A549 (cell line): ENCODE measurements around the gene CHST5. TPM values are rescaled to one million over a fixed set of nuclear protein-coding genes. Genes with fewer than 3 reads are reported as not detected.

Source experiments
- ATAC-seq, 2 experiments: fragments of 200-7000 bp in 1 of 2; fragments of >200 bp in 1 of 2; cut with Nextera tagmentation in 1 of 2; cut with Tn5 transposase in 1 of 2; 3 replicates each; pipeline versions ENCODE4 v1.8.0 to v1.9.1; 2018 to 2020; ENCODE audit warnings: mild to moderate bottlenecking in 1 of 2, moderate library complexity in 1 of 2
- CTCF ChIA-PET: fragments of 300-600 bp; sonication (Branson Sonifier 250); formaldehyde crosslinking; extraction: SDS; loops from one replicate; lab custom pipeline; 2021; ENCODE audit warnings: antibody characterized with exemption, inconsistent platforms; lab: Yijun Ruan, JAX
- POLR2A ChIA-PET: fragments of 350-600 bp; formaldehyde crosslinking; extraction: SDS; loops from one replicate; lab custom pipeline; 2021; ENCODE audit warnings: antibody characterized with exemption, inconsistent platforms; lab: Yijun Ruan, JAX
- DNase-seq, 2 experiments: peaks; one replicate each; pipeline versions ENCODE4 v3.0.0 to v3.0.0-alpha.2; 2011 to 2016; ENCODE audit warnings: low read depth in 1 of 2, low spot score in 1 of 2
- FAIRE-seq: peaks from 2 replicates; lab custom pipeline; 2011; peaks lifted over from hg19 to GRCh38; lab: Jason Lieb, UNC
- H3K27ac ChIP-seq, 2 experiments: fragments of >200 bp; sonication (Bioruptor Twin); formaldehyde crosslinking; 3 replicates each; pipeline ENCODE4 v1.5.1; 2016 to 2017
- H3K4me1 ChIP-seq: fragments of >200 bp; sonication (Bioruptor Twin); formaldehyde crosslinking; 3 replicates; pipeline ENCODE4 v1.6.1; 2016
- H3K4me2 ChIP-seq: fragments of >200 bp; sonication (Bioruptor Twin); formaldehyde crosslinking; 3 replicates; pipeline ENCODE4 v1.6.1; 2016
- H3K4me3 ChIP-seq: fragments of >200 bp; sonication (Bioruptor Twin); formaldehyde crosslinking; 3 replicates; pipeline ENCODE4 v1.5.1; 2016
- H3K9me3 ChIP-seq: fragments of >200 bp; sonication (Bioruptor Twin); formaldehyde crosslinking; 3 replicates; pipeline ENCODE4 v1.6.1; 2016
- BHLHE40 ChIP-seq: IDR thresholded peaks from 2 replicates; pipeline ENCODE4 v1.6.1; 2012; ENCODE audit warnings: low read depth, low read length, inconsistent platforms
- CBX8 ChIP-seq: fragments of 200-600 bp; sonication (generic); IDR thresholded peaks from 2 replicates; pipeline ENCODE4 v1.6.1; 2016
- CEBPB ChIP-seq, 2 experiments: fragments of >200 bp in 1 of 2; sonication (Bioruptor Twin) in 1 of 2; formaldehyde crosslinking in 1 of 2; IDR thresholded peaks; 2 replicates each; pipeline ENCODE4 v1.6.1; 2012 to 2016
- CHD4 ChIP-seq: fragments of 200-600 bp; sonication (generic); IDR thresholded peaks from 2 replicates; pipeline ENCODE4 v1.6.1; 2016; ENCODE audit warnings: antibody characterized with exemption, mild to moderate bottlenecking, borderline replicate concordance
- ELK1 ChIP-seq: fragments of 150-350 bp; IDR thresholded peaks from 2 replicates; pipeline ENCODE4 v1.6.1; 2014; ENCODE audit warnings: low read depth, mild to moderate bottlenecking, low read length
- EP300 ChIP-seq, 2 experiments: fragments of >200 bp; sonication (Bioruptor Twin); formaldehyde crosslinking; IDR thresholded peaks; 2 replicates in 1 of 2; 3 replicates in 1 of 2; pipeline ENCODE4 v1.6.1; 2016 to 2017
- FOSB ChIP-seq: fragments of 250-450 bp; sonication (Bioruptor Pico); IDR thresholded peaks from 2 replicates; pipeline ENCODE4 v1.5.0; 2020; ENCODE audit warnings: mild to moderate bottlenecking, moderate library complexity
- GATA3 ChIP-seq: IDR thresholded peaks from 2 replicates; pipeline ENCODE4 v1.6.1; 2012; ENCODE audit warnings: borderline replicate concordance
- HDAC2 ChIP-seq: fragments of 200-600 bp; sonication (generic); IDR thresholded peaks from 2 replicates; pipeline ENCODE4 v1.6.1; 2016
- HOXB13 ChIP-seq: fragments of 250-450 bp; sonication (Bioruptor Pico); IDR thresholded peaks from 2 replicates; pipeline ENCODE4 v1.5.0; 2020; ENCODE audit warnings: low read depth, mild to moderate bottlenecking, moderate library complexity
- HOXB5 ChIP-seq: fragments of 250-450 bp; sonication (Bioruptor Pico); IDR thresholded peaks from 2 replicates; pipeline ENCODE4 v1.5.0; 2020; ENCODE audit warnings: mild to moderate bottlenecking, moderate library complexity
- JUN ChIP-seq, 2 experiments: fragments of >200 bp; sonication (Bioruptor Twin); formaldehyde crosslinking; IDR thresholded peaks; 2 replicates in 1 of 2; 3 replicates in 1 of 2; pipeline ENCODE4 v1.6.1; 2016 to 2017
- JUNB ChIP-seq: fragments of >200 bp; sonication (Bioruptor Twin); formaldehyde crosslinking; IDR thresholded peaks from 2 replicates; pipeline ENCODE4 v1.6.1; 2016
- KDM5A ChIP-seq: fragments of 200-600 bp; sonication (generic); IDR thresholded peaks from 2 replicates; pipeline ENCODE4 v1.6.1; 2016; ENCODE audit warnings: antibody characterized with exemption, mild to moderate bottlenecking
- MAX ChIP-seq: IDR thresholded peaks from 2 replicates; pipeline ENCODE4 v1.6.1; 2012
- MAZ ChIP-seq: fragments of 150-350 bp; IDR thresholded peaks from 2 replicates; pipeline ENCODE4 v1.6.1; 2014; ENCODE audit warnings: antibody characterized with exemption, low read depth, low read length, borderline replicate concordance
- MYC ChIP-seq: IDR thresholded peaks from 2 replicates; pipeline ENCODE4 v1.6.1; 2012; ENCODE audit warnings: mild to moderate bottlenecking, inconsistent platforms, low read length, improper control_type of control experiment, borderline replicate concordance
- NPAS2 ChIP-seq: fragments of 250-450 bp; sonication (Bioruptor Pico); IDR thresholded peaks from 2 replicates; pipeline ENCODE4 v1.8.0; 2022; ENCODE audit warnings: mild to moderate bottlenecking, moderate library complexity, borderline replicate concordance
- PBX3 ChIP-seq: IDR thresholded peaks from 2 replicates; pipeline ENCODE4 v1.6.1; 2012
- POLR2AphosphoS2 ChIP-seq: conservative IDR thresholded peaks from 2 replicates; pipeline ENCODE4 v1.6.1; 2012; ENCODE audit warnings: low read length, improper control_type of control experiment, inconsistent platforms
- RCOR1 ChIP-seq: fragments of 150-350 bp; IDR thresholded peaks from 2 replicates; pipeline ENCODE4 v1.6.1; 2014; ENCODE audit warnings: antibody characterized with exemption, low read length, low read depth
- TFCP2L1 ChIP-seq: fragments of 250-450 bp; sonication (Bioruptor Pico); IDR thresholded peaks from 2 replicates; pipeline ENCODE4 v1.5.0; 2021; ENCODE audit warnings: mild to moderate bottlenecking
- USF2 ChIP-seq: fragments of 450-650 bp; IDR thresholded peaks from 2 replicates; pipeline ENCODE4 v1.6.1; 2014; ENCODE audit warnings: antibody characterized with exemption
- ZC3H11A ChIP-seq: fragments of 450-650 bp; IDR thresholded peaks from 2 replicates; pipeline ENCODE4 v1.6.1; 2014; ENCODE audit warnings: antibody characterized with exemption, mild to moderate bottlenecking
- ZSCAN20 ChIP-seq: fragments of 250-450 bp; sonication (Bioruptor Pico); IDR thresholded peaks from 2 replicates; pipeline ENCODE4 v1.8.0; 2022; ENCODE audit warnings: mild to moderate bottlenecking, moderate library complexity
- WGBS: methylation state at CpG from one replicate; pipeline ENCODE4 v1.1.6; 2017; ENCODE audit errors: missing lambda C conversion rate; 5-methylcytosine and 5-hydroxymethylcytosine counted together
- polyA plus RNA-seq, 4 experiments: library from polyadenylated mRNA; depleted of rRNA in 3 of 4; stranded (reverse); fragments of >200 nt; fragmentation: RNase III in 1 of 4; extraction: RNeasy Plus Mini Kit Qiagen cat#74134 plus additional on column Dnase treatment in 1 of 4; gene quantifications; 2 replicates in 3 of 4; 3 replicates in 1 of 4; pipeline ENCODE4 v1.2.3, GENCODE V29; 2011 to 2017

The CHST5 gene
- polyA plus RNA-seq, 2 of the 4 experiments (the other 2 are of a cell fraction), result 0.05 TPM; not detected in 1

- Histone ChIP-seq H3K9me3 (no peaks in the 10 kb centered on the region), H3K4me1 (peaks cover 8% of the 10 kb centered on the region), H3K27ac (no peak overlapping the region), H3K4me3 (no peak overlapping the region), H3K4me2 (no peak overlapping the region)
- TF ChIP-seq NPAS2 (CRISPR knock-in tag) (no peak), CBX8 (no peak), JUN (IDR thresholded peaks at IDR 0.05) (no peak)
- FAIRE-seq (no peak), DNase-seq (no peak), ATAC-seq (no peak)
- ChIA-PET POLR2A (no interaction called here), CTCF (interaction anchor here (0.6 to 11.5 kb wide), 3 partner anchors 9 to 44 kb away, joined by 3 to 209 read pairs (median 3); partner anchors contain the start of gene TMEM170A)
- WGBS, result 92% methylated on average over 11 of the region's 11 CpGs
Measured at GRCh38 chr16:75514296-75514695, 21.6 kb downstream of the CHST5 start.

GRCh38 chr16:75506574-75506973, 29.3 kb downstream of the CHST5 start:
- DNase-seq (peak; percentile 38 to 73), FAIRE-seq (no peak), ATAC-seq (peak; percentile 40 to 68)
- peak; percentile 46 to 58; a peak in 2 of 4 replicates for TF ChIP-seq CEBPB (IDR thresholded peaks at IDR 0.05)
- TF ChIP-seq JUN (IDR thresholded peaks at IDR 0.05), result 0 out of 5 replicates have a peak, but pooled peaks of 1 of the 2 experiments have one; percentile 27
- TF ChIP-seq ZSCAN20 (CRISPR knock-in tag), result no peak
- Histone ChIP-seq H3K4me3 (no peak overlapping the region), H3K4me1 (peaks cover 32% of the 10 kb centered on the region), H3K27ac (peak overlapping the region; percentile 54 to 73), H3K4me2 (peak overlapping the region; percentile 38), H3K9me3 (0 out of 3 replicates have a peak, but pooled peaks cover 3% of the 10 kb centered on the region)
- ChIA-PET POLR2A (interaction anchor here (1.3 kb wide), 1 partner anchor 11 kb away, joined by 7 read pairs; no protein-coding TSS in a partner anchor), CTCF (interaction anchor here (1.3 kb wide), 2 partner anchors 11 to 22 kb away, joined by 3 to 8 read pairs; no protein-coding TSS in a partner anchor)
- 30% methylated on average over 7 of the region's 7 CpGs for WGBS

- FAIRE-seq, result no peak
- ChIA-PET POLR2A (interaction anchor here (1.3 kb wide), 1 partner anchor 11 kb away, joined by 7 read pairs; no protein-coding TSS in a partner anchor), CTCF (interaction anchor here (0.9 to 1.3 kb wide), 3 partner anchors 11 to 41 kb away, joined by 3 to 8 read pairs (median 4); no protein-coding TSS in a partner anchor)
- ATAC-seq, result no peak
- 77% methylated on average over 3 of the region's 3 CpGs for WGBS
- H3K4me1 ChIP-seq, result peaks cover 32% of the 10 kb centered on the region
- peak overlapping the region; percentile 38 for H3K4me2 ChIP-seq
- 0 out of 3 replicates have a peak, but pooled peaks cover 3% of the 10 kb centered on the region for H3K9me3 ChIP-seq
- DNase-seq, result no peak
- TF ChIP-seq HOXB13 (no peak), TFCP2L1 (no peak), POLR2AphosphoS2 (no peak), KDM5A (no peak), HDAC2 (no peak), ZC3H11A (no peak)
- H3K4me3 ChIP-seq, result no peak overlapping the region
- peak overlapping the region; percentile 54 to 73 for H3K27ac ChIP-seq
Measured at GRCh38 chr16:75506107-75506506, 29.8 kb downstream of the CHST5 start.

GRCh38 chr16:75503801-75504200, 32.1 kb downstream of the CHST5 start:
- WGBS, result 88% methylated on average over 1 of the region's 1 CpG
- ChIA-PET CTCF (interaction anchor here (0.6 to 1.7 kb wide), 5 partner anchors 13 to 84 kb away, joined by 3 to 8 read pairs (median 4); no protein-coding TSS in a partner anchor), POLR2A (no interaction called here)
- no peak for FAIRE-seq
- Histone ChIP-seq H3K4me1 (peaks cover 19% of the 10 kb centered on the region; the same call in 2 of the 3 replicates), H3K9me3 (0 out of 3 replicates have a peak, but pooled peaks cover 3% of the 10 kb centered on the region), H3K27ac (no peak overlapping the region), H3K4me2 (no peak overlapping the region), H3K4me3 (no peak overlapping the region)
- DNase-seq, result no peak
- TF ChIP-seq CBX8 (no peak), GATA3 (no peak), CHD4 (no peak), EP300 (IDR thresholded peaks at IDR 0.05) (no peak), USF2 (no peak), HOXB5 (no peak), BHLHE40 (no peak), RCOR1 (no peak), ELK1 (no peak), MAX (no peak), PBX3 (no peak), FOSB (CRISPR knock-in tag) (no peak), JUNB (no peak), MYC (no peak), MAZ (no peak)
- ATAC-seq, result no peak
